NB4 (cell line): ENCODE data around the gene RBMS3.

ENCODE experiments used
- CTCF ChIP-seq: IDR thresholded peaks from one replicate; pipeline ENCODE4 v1.5.1; 2012; ENCODE audit warnings: low read depth, low read length
- MYC ChIP-seq: IDR thresholded peaks from 2 replicates; pipeline ENCODE4 v1.6.1; 2011; ENCODE audit warnings: low read depth, low read length
- POLR2A ChIP-seq: IDR thresholded peaks from 2 replicates; pipeline ENCODE4 v1.6.1; 2011; ENCODE audit warnings: mild to moderate bottlenecking; ENCODE audit not compliant: insufficient read length; ENCODE audit errors: extremely low read depth

- TF ChIP-seq CTCF: no peak
- TF ChIP-seq MYC: no peak
- no peak for TF ChIP-seq POLR2A
These were observed 125.5 kb downstream of the RBMS3 start for GRCh38 chr3:29406291-29406832.
